T-helper 9 cell (primary cell): ENCODE data around the gene MORN2.
"Not testable (repeated sequence)": the region's sequence is repeated elsewhere in the genome, so short reads cannot be mapped to it uniquely, and the experiment has no call there.

Source experiments
- DNase-seq: peaks from one replicate; pipeline ENCODE4 v3.0.0-alpha.2; 2020
- total RNA-seq, 2 donors: gene quantifications; one replicate each; lab custom pipeline; 2026; lab: John Stamatoyannopoulos, UW

Gene MORN2
- 0.97 to 1.6 reads per million in 2 donors for total RNA-seq

- peak; percentile 69 for DNase-seq
These were observed at the start of gene MORN2, which contains the start of gene DHX57 for GRCh38 chr2:38875576-38876367. TSS of gene MORN2 (plus strand) at chr2:38875976. TSS of gene DHX57 (minus strand) at chr2:38875934. CDS start at chr2:38868405, 7,529 bp downstream.

GRCh38 chr2:38827539-38828145 lies 48.1 kb upstream of the MORN2 start:
- DNase-seq: not testable (repeated sequence)

GRCh38 chr2:38828460-38828859 lies 47.3 kb upstream of the MORN2 start:
- DNase-seq: no peak

GRCh38 chr2:38829971-38830370 lies 45.8 kb upstream of the MORN2 start:
- no peak for DNase-seq

GRCh38 chr2:38830526-38831159 lies 45.1 kb upstream of the MORN2 start:
- DNase-seq: no peak

- DNase-seq: no peak
These were observed 40.7 kb upstream of the MORN2 start for GRCh38 chr2:38835015-38835601.

- DNase-seq: no peak
These were observed 39.8 kb upstream of the MORN2 start for GRCh38 chr2:38835990-38836389.

GRCh38 chr2:38836791-38837190 lies 39.0 kb upstream of the MORN2 start:
- DNase-seq: no peak

GRCh38 chr2:38850045-38850444 lies 25.7 kb upstream of the MORN2 start:
- DNase-seq: no peak

- no peak for DNase-seq
These were observed 19.6 kb upstream of the MORN2 start for GRCh38 chr2:38856165-38856564.

GRCh38 chr2:38862476-38862875 lies 13.3 kb upstream of the MORN2 start:
- no peak for DNase-seq

GRCh38 chr2:38863061-38863695 lies 12.6 kb upstream of the MORN2 start:
- DNase-seq: no peak

GRCh38 chr2:38866773-38867443 lies 8.9 kb upstream of the MORN2 start:
- no peak for DNase-seq

- no peak for DNase-seq
These were observed 4.3 kb upstream of the MORN2 start for GRCh38 chr2:38871432-38871831.

GRCh38 chr2:38873763-38874162 lies 2.0 kb upstream of the MORN2 start:
- DNase-seq: no peak

GRCh38 chr2:38875227-38875575 lies 575 bp upstream of the MORN2 start:
- DNase-seq: no peak

- no peak for DNase-seq
These were observed 631 bp downstream of the MORN2 start for GRCh38 chr2:38876407-38876806.

- DNase-seq: no peak
These were observed 10.3 kb downstream of the MORN2 start for GRCh38 chr2:38886063-38886462.

GRCh38 chr2:38887347-38887746 lies 11.6 kb downstream of the MORN2 start:
- no peak for DNase-seq

- no peak for DNase-seq
These were observed 12.3 kb downstream of the MORN2 start for GRCh38 chr2:38887902-38888554.

- DNase-seq: no peak
These were observed 13.3 kb downstream of the MORN2 start for GRCh38 chr2:38889045-38889444.

- no peak for DNase-seq
These were observed 13.8 kb downstream of the MORN2 start, which contains the start of gene ARHGEF33 for GRCh38 chr2:38889575-38889974. TSS of gene ARHGEF33 (plus strand) at chr2:38889875. CDS start at chr2:38919448, 29,573 bp downstream.
